Tibial artery (tissue), 4 donors: Measurements from ENCODE around the gene MYO7B.

ENCODE experiments used
- DNase-seq, 2 donors: peaks; one replicate each; pipeline ENCODE4 v3.0.0-alpha.2; 2019
- H3K27ac ChIP-seq, 2 donors: fragments of 200-600 bp; sonication (generic) in 1 of 2; 1 replicate in 1 of 2; 2 replicates in 1 of 2; pipeline ENCODE4 v1.5.1; 2018 to 2019; ENCODE audit warnings: mild to moderate bottlenecking in 1 of 2
- H3K27me3 ChIP-seq, 2 donors: fragments of 200-600 bp; sonication (generic) in 1 of 2; one replicate each; pipeline versions ENCODE4 v1.5.1 to v1.6.0; 2016 to 2019
- H3K36me3 ChIP-seq, 3 donors: fragments of 200-600 bp; sonication (generic) in 2 of 3; one replicate each; pipeline ENCODE4 v1.5.1; 2016 to 2019; ENCODE audit warnings: mild to moderate bottlenecking in 2 of 3
- H3K4me1 ChIP-seq, 4 donors: fragments of 200-600 bp; sonication (generic) in 2 of 4; 1 replicate in 3 of 4; 2 replicates in 1 of 4; pipeline ENCODE4 v1.5.1; 2016 to 2019
- H3K4me3 ChIP-seq, 2 donors: fragments of 200-600 bp; sonication (generic) in 1 of 2; 1 replicate in 1 of 2; 2 replicates in 1 of 2; pipeline ENCODE4 v1.5.1; 2018 to 2019; ENCODE audit warnings: mild to moderate bottlenecking in 2 of 2
- H3K9me3 ChIP-seq, 3 donors: fragments of 200-600 bp; sonication (generic) in 1 of 3; one replicate each; pipeline ENCODE4 v1.5.1; 2016 to 2019
- CTCF ChIP-seq, 2 experiments: fragments of 200-600 bp in 1 of 2; fragments of 450-650 bp in 1 of 2; IDR thresholded peaks; one replicate each; pipeline ENCODE4 v1.5.1; 2017 to 2019; ENCODE audit warnings: antibody characterized with exemption in 2 of 2, mild to moderate bottlenecking in 1 of 2, moderate library complexity in 1 of 2
- intact Hi-C: fragments of 100-400 bp; cut with DNase I; formaldehyde crosslinking; loops from one replicate; pipeline ENCODE4 v1.15.0; 2023; ENCODE audit warnings: low total_unique reads

MYO7B gene

DNA sequence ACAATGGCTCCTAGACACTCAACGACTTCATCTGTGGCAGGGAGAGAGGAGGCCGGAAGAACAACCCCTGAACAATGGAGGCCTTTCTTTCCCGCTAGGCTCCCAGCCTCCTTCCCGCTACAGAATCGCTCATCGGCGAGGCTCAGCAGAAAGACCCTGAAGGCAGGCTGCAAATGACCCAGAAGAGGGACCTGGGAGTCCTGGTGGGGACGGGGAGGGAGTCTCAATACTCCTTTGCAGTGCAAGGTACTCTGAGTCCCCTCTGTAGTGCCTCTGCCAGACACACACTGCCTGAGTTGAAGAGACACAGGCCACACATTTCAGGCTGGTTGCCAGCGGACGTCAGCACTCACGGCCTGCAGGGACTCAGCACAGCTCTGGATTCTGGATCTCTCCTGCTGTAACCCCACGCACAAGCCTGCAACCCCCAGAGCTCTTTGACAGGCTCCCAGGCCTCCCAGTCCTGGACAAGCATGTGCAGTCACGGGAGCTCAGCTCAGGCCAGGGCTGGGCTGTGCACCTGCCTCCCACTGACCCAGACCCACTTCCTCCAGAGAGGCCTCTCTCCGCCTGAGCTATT lies 116.6 kb downstream of the MYO7B start:
- H3K27ac ChIP-seq = peak overlapping the region; percentile 62 to 63

DNA sequence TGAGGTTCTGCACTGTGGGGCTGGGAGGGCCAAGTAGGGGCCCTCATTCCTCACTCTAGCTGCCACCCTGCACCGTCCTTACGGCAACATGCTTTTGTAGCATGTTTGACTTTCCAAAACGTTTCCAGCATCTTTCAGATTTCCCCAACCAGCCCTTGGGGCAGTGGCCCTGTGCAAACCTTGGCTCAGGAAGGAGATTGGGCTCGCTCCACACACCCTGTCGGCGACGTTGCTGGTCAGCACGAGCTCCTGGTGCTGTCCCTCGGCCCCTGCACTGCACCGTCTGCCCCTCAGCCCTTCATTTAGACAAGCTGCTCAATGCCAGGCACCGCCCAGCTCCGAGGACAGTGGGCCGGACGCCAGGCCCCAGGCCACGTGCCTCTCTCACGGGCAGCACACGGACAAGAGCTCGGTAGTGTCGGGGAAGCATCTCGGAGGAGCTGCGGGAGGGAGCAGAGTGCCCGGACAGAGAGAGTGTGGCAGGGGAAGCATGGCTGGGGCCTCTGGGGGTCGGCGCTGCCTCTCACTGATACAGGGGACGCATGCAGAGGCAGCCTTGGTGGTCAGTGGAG lies 117.4 kb downstream of the MYO7B start:
- H3K27me3 ChIP-seq = no peaks in the 10 kb centered on the region
- peaks cover 29 to 71% (median 67%) of the 10 kb centered on the region in 3 donors for H3K36me3 ChIP-seq
- intact Hi-C loops = loop anchor here (2.0 to 5.0 kb wide), 2 partner anchors 22 to 131 kb away; partner anchors contain the start of gene LIMS2
- no peak for TF ChIP-seq CTCF (IDR thresholded peaks at IDR 0.05)
- DNase-seq = no peak
- no peaks in the 10 kb centered on the region for H3K9me3 ChIP-seq
- peaks cover 5 to 89% (median 53%) of the 10 kb centered on the region in 4 donors for H3K4me1 ChIP-seq
- peak overlapping the region; percentile 62 to 63 for H3K27ac ChIP-seq
- H3K4me3 ChIP-seq = no peak overlapping the region

More for the DNA sequence above, 116.6 kb downstream of the MYO7B start:
- no peak for TF ChIP-seq CTCF (IDR thresholded peaks at IDR 0.05)
- Histone ChIP-seq H3K27me3 (no peaks in the 10 kb centered on the region), H3K9me3 (no peaks in the 10 kb centered on the region), H3K36me3 (peaks cover 24 to 64% (median 59%) of the 10 kb centered on the region in 3 donors), H3K4me3 (no peak overlapping the region), H3K4me1 (peaks cover 9 to 89% (median 56%) of the 10 kb centered on the region in 4 donors)
- DNase-seq = peak in 1 of 2 donors; percentile 94
- intact Hi-C loops = loop anchor here (2.0 to 5.0 kb wide), 2 partner anchors 23 to 130 kb away; partner anchors contain the start of gene LIMS2

- no peak for DNase-seq
- Histone ChIP-seq H3K36me3 (peaks cover 29 to 71% (median 68%) of the 10 kb centered on the region in 3 donors), H3K4me3 (no peak overlapping the region), H3K27me3 (no peaks in the 10 kb centered on the region), H3K9me3 (no peaks in the 10 kb centered on the region), H3K4me1 (peaks cover 5 to 89% (median 53%) of the 10 kb centered on the region in 4 donors), H3K27ac (peak overlapping the region; percentile 62 to 63)
- no peak for TF ChIP-seq CTCF (IDR thresholded peaks at IDR 0.05)
- intact Hi-C loops = loop anchor here (2.0 to 5.0 kb wide), 2 partner anchors 21 to 131 kb away; partner anchors contain the start of gene LIMS2
Observed at GRCh38 chr2:127653421-127654083, 118.1 kb downstream of the MYO7B start.

DNA sequence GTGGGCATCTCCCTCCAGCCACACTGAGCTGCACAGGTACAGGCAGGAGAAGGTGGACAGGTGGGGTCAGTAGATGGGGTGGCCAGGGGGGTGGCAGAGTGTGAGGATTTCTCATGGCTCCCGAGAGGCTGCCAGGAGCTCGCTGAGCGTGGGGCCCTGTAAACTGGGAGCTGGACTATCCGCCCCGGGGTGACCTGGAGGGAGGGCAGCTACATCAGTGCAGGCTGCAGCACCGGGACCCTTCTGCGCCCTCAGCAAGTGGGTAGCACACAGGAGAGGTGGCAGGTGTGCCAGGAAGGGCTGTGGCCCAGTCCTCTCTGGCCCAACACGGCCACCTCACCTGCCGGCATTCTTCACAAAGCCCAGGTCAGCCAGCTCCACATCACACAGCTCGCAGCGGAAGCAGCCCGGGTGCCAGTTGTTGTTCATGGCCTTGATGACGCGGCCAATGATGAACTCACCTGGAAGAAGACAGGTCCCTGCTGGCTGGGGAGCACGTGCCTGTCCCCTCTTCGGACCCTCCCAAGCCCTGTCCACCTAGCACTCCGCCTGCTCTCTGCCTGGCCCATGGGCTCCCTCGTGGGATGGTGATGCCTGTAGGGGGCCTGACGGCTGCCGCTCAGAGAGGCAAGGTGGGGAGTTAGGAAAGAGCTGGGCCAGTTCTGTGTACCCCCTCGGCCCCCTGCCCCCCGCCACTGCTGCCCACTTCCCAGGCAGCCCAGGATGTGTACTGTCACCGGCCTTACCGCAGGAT lies 118.8 kb downstream of the MYO7B start:
- Histone ChIP-seq H3K27ac (peak overlapping the region; percentile 62 to 63), H3K4me1 (peaks cover 5 to 91% (median 57%) of the 10 kb centered on the region in 4 donors), H3K27me3 (no peaks in the 10 kb centered on the region), H3K36me3 (peaks cover 26 to 71% (median 68%) of the 10 kb centered on the region in 3 donors), H3K9me3 (no peaks in the 10 kb centered on the region), H3K4me3 (no peak overlapping the region)
- DNase-seq = no peak
- no peak for TF ChIP-seq CTCF (IDR thresholded peaks at IDR 0.05)
- intact Hi-C loops = loop anchor here (5.0 kb wide), 1 partner anchor 132 kb away; no protein-coding TSS in a partner anchor

GRCh38 chr2:127654838-127655175 lies 119.3 kb downstream of the MYO7B start:
- no peak for TF ChIP-seq CTCF (IDR thresholded peaks at IDR 0.05)
- Histone ChIP-seq H3K9me3 (no peaks in the 10 kb centered on the region), H3K4me1 (peaks cover 0 to 91% (median 57%) of the 10 kb centered on the region in 4 donors), H3K36me3 (peaks cover 25 to 71% (median 68%) of the 10 kb centered on the region in 3 donors), H3K4me3 (no peak overlapping the region), H3K27ac (peak overlapping the region; percentile 62 to 63), H3K27me3 (no peaks in the 10 kb centered on the region)
- no peak for DNase-seq
- intact Hi-C loops = loop anchor here (5.0 kb wide), 1 partner anchor 133 kb away; no protein-coding TSS in a partner anchor
